CD4-positive, alpha-beta T cell treated with Interleukin-1 beta for 1 hour (primary cell): Measurements from ENCODE around the gene ZNF821.
"Not testable (repeated sequence)": the region's sequence is repeated elsewhere in the genome, so short reads cannot be mapped to it uniquely, and the experiment has no call there.

Experiments
- DNase-seq, 2 donors: peaks; one replicate each; pipeline ENCODE4 v3.0.0-alpha.2; 2020 to 2022

The ZNF821 gene

GRCh38 chr16:71883849-71884638, at the start of gene ZNF821:
Gene ZNF821, minus strand, starts transcription at chr16:71884182. Its CDS starts 4,236 bp downstream, at chr16:71879946.
- peak; percentile 80 to 84 for DNase-seq

GRCh38 chr16:71933017-71933416, 49.0 kb upstream of the ZNF821 start:
- DNase-seq, result no peak

GRCh38 chr16:71931599-71931998, 47.6 kb upstream of the ZNF821 start:
- no peak for DNase-seq

GRCh38 chr16:71931001-71931400, 47.0 kb upstream of the ZNF821 start:
- no peak for DNase-seq

GRCh38 chr16:71930013-71930563, 46.1 kb upstream of the ZNF821 start:
- DNase-seq, result no peak

GRCh38 chr16:71929048-71929447, 45.1 kb upstream of the ZNF821 start:
- DNase-seq, result no peak

GRCh38 chr16:71927787-71928186, 43.8 kb upstream of the ZNF821 start:
- DNase-seq, result no peak

GRCh38 chr16:71927383-71927782, 43.4 kb upstream of the ZNF821 start:
- no peak for DNase-seq

- no peak for DNase-seq
These were observed 40.7 kb upstream of the ZNF821 start for GRCh38 chr16:71924710-71925109.

GRCh38 chr16:71923941-71924690, 40.1 kb upstream of the ZNF821 start:
- no peak for DNase-seq

GRCh38 chr16:71920658-71921057, 36.7 kb upstream of the ZNF821 start:
- no peak for DNase-seq

GRCh38 chr16:71919035-71919434, 35.1 kb upstream of the ZNF821 start:
- peak in 1 of 2 donors; percentile 9 for DNase-seq

- no peak for DNase-seq
These were observed 33.9 kb upstream of the ZNF821 start for GRCh38 chr16:71917900-71918299.

GRCh38 chr16:71916397-71916920, 32.5 kb upstream of the ZNF821 start:
- DNase-seq, result no peak

GRCh38 chr16:71915350-71915749, 31.4 kb upstream of the ZNF821 start:
- no peak for DNase-seq

GRCh38 chr16:71914802-71915201, 30.8 kb upstream of the ZNF821 start:
- no peak for DNase-seq

GRCh38 chr16:71912534-71913275, 28.7 kb upstream of the ZNF821 start:
- DNase-seq, result no peak

- no peak for DNase-seq
These were observed 27.1 kb upstream of the ZNF821 start for GRCh38 chr16:71911121-71911520.

GRCh38 chr16:71905765-71906164, 21.8 kb upstream of the ZNF821 start:
- not testable (repeated sequence) for DNase-seq

GRCh38 chr16:71904239-71904638, 20.3 kb upstream of the ZNF821 start:
- DNase-seq, result no peak

GRCh38 chr16:71903608-71904007, 19.6 kb upstream of the ZNF821 start:
- no peak for DNase-seq

- no peak for DNase-seq
These were observed 18.8 kb upstream of the ZNF821 start for GRCh38 chr16:71902656-71903365.
